Right kidney (tissue), 1 donor: ENCODE measurements around the gene SPSB4.

Experiments used
- DNase-seq: peaks from one replicate; pipeline ENCODE4 v3.0.0-alpha.2; 2016

Gene SPSB4

DNA sequence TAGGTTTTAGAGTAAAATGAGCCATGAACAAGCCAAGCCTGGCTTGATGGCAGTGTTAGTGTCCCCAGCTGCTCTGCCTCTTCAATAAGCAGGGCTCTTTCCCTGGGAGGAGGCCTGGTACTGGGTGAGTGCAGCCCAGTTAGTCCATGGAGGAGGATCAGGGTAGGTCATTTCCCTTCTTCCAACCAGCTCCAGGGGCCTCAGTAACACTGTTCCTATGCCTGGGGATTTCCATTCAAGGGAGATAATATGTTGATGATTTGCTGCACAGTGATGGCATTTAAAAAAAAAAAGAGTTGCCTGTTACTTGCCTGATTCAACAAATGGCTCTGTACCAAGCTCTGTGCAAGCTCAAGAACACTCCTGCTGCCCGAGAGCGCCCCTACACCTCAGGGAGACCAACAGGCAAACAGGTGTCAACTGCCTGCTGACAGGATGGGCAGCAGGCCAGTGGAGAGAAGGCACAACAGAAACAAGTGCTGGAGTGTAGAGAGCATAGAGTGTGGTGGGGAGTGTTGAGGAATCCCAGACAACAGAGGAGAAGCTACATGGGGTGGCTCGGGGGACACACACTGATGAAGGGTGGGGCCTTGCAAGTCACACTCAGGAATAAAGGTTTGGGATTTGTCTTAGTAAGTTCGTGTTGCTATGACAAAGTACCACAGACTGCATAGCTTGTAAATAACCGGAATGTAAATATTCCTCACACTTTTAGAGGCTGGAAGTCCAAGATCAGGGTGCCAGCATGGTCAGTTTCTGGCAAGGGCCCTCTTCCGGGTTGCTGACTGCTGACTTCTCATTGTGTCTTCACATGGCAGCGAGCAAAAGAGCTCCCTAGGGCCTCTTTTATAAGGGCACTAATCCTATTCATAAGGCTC, 101.9 kb downstream of the SPSB4 start:
- DNase-seq = no peak

DNA sequence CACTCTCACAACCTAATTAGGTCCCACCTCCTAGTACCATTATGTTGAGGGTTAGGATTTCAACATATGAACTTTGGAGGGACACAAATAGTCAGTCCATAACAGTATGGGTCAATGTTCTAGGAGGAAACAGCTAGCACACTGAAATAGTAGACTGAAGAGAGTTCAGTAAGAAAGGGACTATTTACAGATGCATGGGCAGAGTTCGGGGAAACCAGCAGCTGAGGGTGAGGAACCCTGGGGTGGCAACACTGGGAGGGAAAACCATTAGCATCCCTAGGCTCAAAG, 102.5 kb downstream of the SPSB4 start:
- DNase-seq = no peak

- no peak for DNase-seq
These were observed 113.7 kb downstream of the SPSB4 start for GRCh38 chr3:141164852-141165251.

DNA sequence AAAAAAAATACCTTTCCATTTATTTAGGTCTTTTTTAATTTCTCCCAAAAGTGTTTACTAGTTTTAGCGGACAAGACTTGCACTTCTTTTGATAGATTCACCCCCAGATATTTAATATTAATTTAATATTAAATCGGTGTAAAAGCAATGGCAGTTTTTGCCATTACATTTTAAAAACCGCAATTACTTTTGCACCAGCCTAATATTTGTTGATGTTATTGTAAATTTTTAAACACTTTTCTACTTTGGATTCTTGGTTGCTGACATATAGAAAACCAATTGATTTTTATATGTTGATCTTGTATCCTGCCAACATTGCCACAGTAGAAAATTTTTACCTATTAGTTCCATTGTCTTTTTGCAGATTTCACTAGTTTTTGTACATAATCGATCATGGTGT, 116.5 kb downstream of the SPSB4 start:
- no peak for DNase-seq

DNA sequence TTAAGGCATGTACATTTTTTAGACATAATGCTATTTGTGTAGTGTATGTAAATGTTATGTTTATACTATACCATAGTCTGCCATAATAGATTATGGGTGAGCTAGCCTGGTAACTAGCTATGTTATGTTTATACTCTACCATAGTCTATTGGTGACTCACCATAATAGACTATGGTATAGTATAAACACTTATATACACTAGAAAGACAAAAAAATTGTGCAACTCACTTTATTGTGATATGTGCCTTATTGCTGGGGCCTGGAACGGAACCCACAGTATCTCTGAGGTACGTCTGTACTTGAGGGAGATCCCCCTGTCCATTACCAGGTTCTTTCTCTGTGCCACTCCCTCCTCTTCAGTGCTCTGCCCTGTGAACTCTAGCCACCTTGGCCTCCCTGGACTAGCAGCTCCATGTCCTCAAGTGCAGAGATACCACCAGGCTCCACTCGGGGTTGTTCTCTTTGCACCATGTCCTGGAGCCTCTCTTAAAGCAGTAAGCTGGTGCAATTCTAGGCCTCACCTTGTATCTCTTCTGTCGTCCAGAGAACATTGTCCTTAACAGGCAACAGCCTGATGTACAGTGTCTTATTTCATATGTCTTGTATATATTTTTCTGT, 119.6 kb downstream of the SPSB4 start:
- DNase-seq = no peak

GRCh38 chr3:141174674-141175073, 123.5 kb downstream of the SPSB4 start:
- DNase-seq = no peak

DNA sequence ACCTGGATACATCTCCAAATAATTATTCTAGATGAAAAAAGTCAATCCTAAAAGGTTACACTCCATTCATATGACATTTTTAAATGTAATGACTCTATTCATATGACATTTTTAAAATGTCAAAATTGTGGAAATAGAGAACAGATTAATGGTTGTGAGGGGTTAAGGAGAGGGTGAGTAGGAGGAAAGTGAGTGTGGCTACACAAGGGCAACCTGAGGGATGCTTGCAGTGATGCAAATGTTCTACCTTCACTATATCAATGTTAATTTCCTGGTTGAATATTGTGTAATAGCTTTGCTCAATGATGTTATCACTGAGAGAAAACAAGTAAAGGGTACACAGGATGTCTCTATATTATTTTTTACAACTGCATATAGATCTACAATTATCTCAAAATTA, 125.6 kb downstream of the SPSB4 start:
- no peak for DNase-seq

- DNase-seq = no peak
These were observed 126.9 kb downstream of the SPSB4 start for GRCh38 chr3:141178026-141178425.

DNA sequence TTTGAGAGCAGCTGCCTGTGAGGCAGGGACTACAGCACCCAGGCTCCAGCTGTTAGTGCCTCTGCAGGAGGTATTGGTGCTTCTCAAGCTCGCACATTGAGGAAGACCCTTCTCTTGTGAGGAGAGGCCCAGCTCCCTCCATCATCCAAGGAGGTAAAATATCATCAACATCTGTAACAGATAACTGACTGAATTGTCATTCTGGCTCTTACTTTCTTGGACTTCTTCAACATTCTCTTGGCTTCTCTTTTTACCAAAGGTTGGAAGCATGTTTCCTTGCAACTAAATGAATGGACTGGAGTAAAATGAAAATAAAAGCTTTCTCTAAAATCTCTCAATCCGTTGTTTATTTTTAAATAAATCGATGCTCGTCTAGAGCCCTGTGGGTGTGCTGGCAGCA, 127.4 kb downstream of the SPSB4 start:
- no peak for DNase-seq

DNA sequence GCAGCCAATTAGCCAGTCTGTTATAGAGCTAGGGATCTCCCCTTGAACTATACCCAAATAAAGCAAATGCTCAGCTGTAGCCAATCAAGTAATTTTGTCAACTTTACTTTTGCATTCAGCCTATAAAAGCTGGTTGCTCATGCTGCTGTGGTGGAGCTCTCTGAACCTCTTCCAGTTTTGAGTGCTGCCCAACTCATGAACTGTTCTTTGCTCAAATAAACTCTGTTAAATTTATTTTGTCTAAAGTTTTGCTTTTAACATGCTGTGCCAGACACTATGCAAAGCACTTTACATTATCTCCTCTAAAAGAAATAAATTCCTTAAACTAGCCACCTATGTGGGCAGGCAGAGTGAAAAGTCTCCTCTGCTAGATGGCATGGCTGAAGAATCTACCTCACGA, 128.8 kb downstream of the SPSB4 start:
- no peak for DNase-seq

DNA sequence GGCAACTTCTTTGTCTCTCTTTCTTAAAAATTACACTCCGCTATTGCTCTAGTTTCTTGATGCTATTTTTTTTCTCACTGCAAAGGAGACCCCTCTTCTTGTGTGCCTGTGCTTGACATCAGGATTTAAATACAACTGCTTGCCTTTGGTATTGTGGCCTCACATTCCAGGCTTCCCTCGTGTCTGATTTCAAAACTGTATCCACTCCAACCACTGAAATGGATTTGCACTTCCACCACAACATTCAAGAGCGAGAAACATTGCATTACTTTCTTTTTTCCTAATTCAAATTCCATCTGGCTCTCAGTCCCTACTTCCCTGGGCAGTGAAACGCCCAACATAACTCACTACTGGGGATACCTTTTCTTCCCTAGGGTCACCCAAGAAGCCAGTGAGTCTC, 130.0 kb downstream of the SPSB4 start:
- no peak for DNase-seq

DNA sequence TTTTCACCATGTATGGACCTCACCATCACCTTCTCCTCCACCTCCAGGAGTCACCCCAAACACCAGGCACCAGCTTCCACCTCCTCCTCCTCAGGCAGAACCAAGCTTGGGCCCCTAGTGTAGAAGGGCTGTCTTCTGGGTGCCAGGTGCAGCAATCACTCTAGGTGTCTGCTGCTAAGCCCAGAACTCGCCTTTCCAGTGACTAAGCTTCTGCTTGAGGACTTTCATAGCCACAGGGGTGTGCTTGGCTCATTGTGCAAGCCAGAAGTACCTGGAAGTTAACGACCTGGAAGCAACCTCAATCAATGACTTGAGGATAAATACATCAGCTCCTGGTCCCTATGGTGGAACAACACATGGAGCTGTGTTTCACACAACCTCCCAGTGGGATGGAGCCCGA, 130.7 kb downstream of the SPSB4 start:
- no peak for DNase-seq

GRCh38 chr3:141183606-141184005, 132.5 kb downstream of the SPSB4 start:
- no peak for DNase-seq

DNA sequence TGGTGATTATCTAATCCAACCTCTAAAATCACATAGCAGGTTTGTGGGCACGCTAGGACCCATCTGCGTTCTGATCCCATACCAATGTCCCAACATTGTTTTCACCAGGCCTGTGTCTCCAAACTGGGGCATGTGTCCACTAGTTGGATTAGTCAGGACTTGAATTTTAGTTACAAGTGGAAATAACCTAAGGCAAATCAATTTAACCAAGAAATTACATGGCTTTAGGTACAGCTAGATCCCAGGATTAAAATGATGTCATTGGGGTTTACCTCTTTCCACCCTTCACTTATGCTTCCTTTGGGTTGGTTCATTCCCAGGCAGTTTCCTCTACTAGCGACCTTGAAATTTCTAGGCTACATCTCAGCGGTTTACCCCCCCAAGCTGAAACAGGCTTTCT, 133.3 kb downstream of the SPSB4 start:
- no peak for DNase-seq

- DNase-seq = no peak
These were observed 140.1 kb downstream of the SPSB4 start for GRCh38 chr3:141191097-141191749.

DNA sequence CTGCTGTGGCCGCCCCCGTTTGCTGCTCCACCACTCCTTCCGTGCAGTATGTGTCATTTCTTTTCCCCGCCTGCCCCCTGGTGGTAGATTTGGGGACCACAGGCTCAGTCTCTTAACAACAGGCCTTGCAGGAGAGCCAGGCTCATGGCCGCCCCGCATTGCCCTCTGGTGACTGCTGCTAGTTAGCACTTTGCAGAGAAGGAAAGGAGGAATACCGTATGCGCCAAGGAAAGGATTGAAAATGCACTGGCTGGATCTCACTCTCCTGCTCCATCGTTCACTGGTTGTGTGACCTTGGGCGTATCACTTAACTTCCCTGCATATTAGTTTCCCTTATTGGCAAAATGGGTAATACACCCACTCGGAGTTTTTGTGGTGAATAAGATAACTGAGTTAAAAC, 141.2 kb downstream of the SPSB4 start:
- DNase-seq = peak; percentile 72

DNA sequence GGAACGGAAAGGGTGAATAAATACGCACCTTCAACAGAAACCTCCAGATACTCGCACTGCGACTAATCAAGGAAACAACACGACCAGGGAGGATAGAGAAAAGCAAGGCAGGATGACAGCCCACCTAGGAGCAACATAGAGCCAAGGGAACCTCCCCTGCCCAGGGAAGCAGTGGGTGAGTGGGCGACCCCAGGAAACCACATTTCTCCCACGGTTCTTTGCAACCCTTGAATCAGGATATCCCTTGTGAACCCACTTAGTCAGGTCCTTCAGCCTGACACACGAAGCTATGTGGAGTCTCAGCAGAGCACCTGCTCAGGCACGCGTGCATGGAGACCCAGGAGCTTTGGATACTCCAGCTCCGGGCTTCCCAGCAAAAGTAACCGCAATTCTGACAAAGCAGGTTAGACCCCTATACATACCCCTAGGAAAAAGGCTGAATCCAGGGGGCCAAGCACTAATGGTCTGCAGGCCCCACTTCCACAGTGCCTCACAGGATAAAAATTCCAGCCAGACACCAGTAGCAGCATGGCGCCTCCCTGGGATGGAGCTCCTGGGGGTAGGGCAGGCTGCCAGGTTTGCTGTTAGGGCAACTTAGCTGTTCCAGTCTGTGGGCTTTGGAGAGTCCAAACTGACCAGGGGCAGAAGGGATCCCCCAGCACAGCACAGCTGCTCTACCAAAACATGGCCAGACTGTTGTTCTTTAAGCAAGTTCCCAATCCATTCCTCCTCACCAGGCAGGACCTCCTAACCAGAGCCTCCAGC, 142.1 kb downstream of the SPSB4 start:
- no peak for DNase-seq
